Neuronal stem cell (in vitro differentiated cells): ENCODE data around the gene TMEM107. TPM values are rescaled to one million over a fixed set of nuclear protein-coding genes. Genes with fewer than 3 reads are reported as not detected.

Experiments used
- DNase-seq: peaks from one replicate; pipeline ENCODE4 v3.0.0-alpha.2; 2013; ENCODE audit warnings: low spot score
- H2AFZ ChIP-seq: one replicate; pipeline ENCODE4 v1.6.1; 2013; ENCODE audit warnings: mild to moderate bottlenecking, low read length, inconsistent platforms
- H2AK5ac ChIP-seq: 2 replicates; pipeline ENCODE4 v1.6.1; 2013; ENCODE audit warnings: low read depth, mild to moderate bottlenecking, inconsistent platforms, low read length, moderate library complexity, mixed read lengths
- H2BK120ac ChIP-seq: 2 replicates; pipeline ENCODE4 v1.6.1; 2013; ENCODE audit warnings: low read depth, mild to moderate bottlenecking, inconsistent platforms, low read length, moderate library complexity, mixed read lengths
- H2BK12ac ChIP-seq: one replicate; pipeline ENCODE4 v1.6.1; 2013; ENCODE audit warnings: low read length, inconsistent platforms
- H2BK15ac ChIP-seq: 2 replicates; pipeline ENCODE4 v1.6.1; 2013; ENCODE audit warnings: mild to moderate bottlenecking, low read length, inconsistent platforms, mixed read lengths
- H2BK5ac ChIP-seq: one replicate; pipeline ENCODE4 v1.6.1; 2013; ENCODE audit warnings: inconsistent platforms, mild to moderate bottlenecking, low read length, moderate library complexity
- H3K14ac ChIP-seq: one replicate; pipeline ENCODE4 v1.6.1; 2013; ENCODE audit warnings: low read length, inconsistent platforms
- H3K18ac ChIP-seq: 2 replicates; pipeline ENCODE4 v1.6.1; 2013; ENCODE audit warnings: low read length, inconsistent platforms
- H3K23ac ChIP-seq: 2 replicates; pipeline ENCODE4 v1.6.1; 2013; ENCODE audit warnings: low read depth, mild to moderate bottlenecking, mixed read lengths, low read length, inconsistent platforms; ENCODE audit not compliant: poor library complexity
- H3K27ac ChIP-seq: replicated peaks from 3 replicates; pipeline ENCODE4 v1.5.1; 2013; ENCODE audit warnings: low read length, inconsistent platforms
- H3K27me3 ChIP-seq, 3 experiments: 2 replicates each; pipeline ENCODE4 v1.6.1; 2013; ENCODE audit warnings: low read length in 3 of 3, mild to moderate bottlenecking in 2 of 3, inconsistent platforms in 1 of 3, low read depth in 1 of 3, mixed read lengths in 1 of 3, moderate library complexity in 1 of 3; ENCODE audit not compliant: control insufficient read depth in 3 of 3, insufficient read depth in 3 of 3
- H3K36me3 ChIP-seq, 2 donors: replicated peaks in 1 of 2; 2 replicates each; pipeline ENCODE4 v1.6.1; 2013; ENCODE audit warnings: low read length in 2 of 2; ENCODE audit not compliant: control insufficient read depth in 2 of 2, insufficient read depth in 2 of 2
- H3K4ac ChIP-seq: 2 replicates; pipeline ENCODE4 v1.6.1; 2013; ENCODE audit warnings: inconsistent platforms, mild to moderate bottlenecking, low read length, moderate library complexity
- H3K4me1 ChIP-seq, 2 donors: 1 replicate in 1 of 2; 2 replicates in 1 of 2; pipeline ENCODE4 v1.6.1; 2013; ENCODE audit warnings: low read length in 2 of 2, low read depth in 1 of 2; ENCODE audit not compliant: control insufficient read depth in 2 of 2, insufficient read depth in 1 of 2
- H3K4me2 ChIP-seq: one replicate; pipeline ENCODE4 v1.6.1; 2013; ENCODE audit warnings: mild to moderate bottlenecking, low read length, inconsistent platforms; ENCODE audit not compliant: insufficient read depth, poor library complexity, severe bottlenecking
- H3K4me3 ChIP-seq, 2 donors: 2 replicates each; pipeline ENCODE4 v1.5.1; 2013; ENCODE audit warnings: low read length in 2 of 2, mild to moderate bottlenecking in 2 of 2, inconsistent platforms in 1 of 2, moderate library complexity in 1 of 2
- H3K79me1 ChIP-seq: one replicate; pipeline ENCODE4 v1.6.1; 2013; ENCODE audit warnings: low read depth, mild to moderate bottlenecking, inconsistent platforms, low read length, moderate library complexity
- H3K9ac ChIP-seq: one replicate; pipeline ENCODE4 v1.6.1; 2013; ENCODE audit warnings: mild to moderate bottlenecking, low read depth, low read length, inconsistent platforms; ENCODE audit not compliant: poor library complexity
- H3K9me3 ChIP-seq, 2 donors: replicated peaks in 1 of 2; 2 replicates each; pipeline versions ENCODE3 to v1.6.1; 2013; ENCODE audit warnings: low read length in 2 of 2, mild to moderate bottlenecking in 2 of 2, inconsistent platforms in 1 of 2, low read depth in 1 of 2, mixed read lengths in 1 of 2, moderate library complexity in 1 of 2; ENCODE audit not compliant: control insufficient read depth in 2 of 2, insufficient read depth in 1 of 2
- H4K8ac ChIP-seq: one replicate; pipeline ENCODE4 v1.6.1; 2013; ENCODE audit warnings: low read depth, mild to moderate bottlenecking, inconsistent platforms, low read length, moderate library complexity
- H4K91ac ChIP-seq: one replicate; pipeline ENCODE4 v1.6.1; 2013; ENCODE audit warnings: low read length, low read depth, mild to moderate bottlenecking, inconsistent platforms; ENCODE audit not compliant: poor library complexity
- whole genome bisulfite sequencing, 2 donors: extraction: QIAGEN DNeasy Blood & Tissue Kit; methylation state at CpG; one replicate each; pipeline ENCODE4 v1.1.7; 2013; ENCODE audit warnings: missing lambda C conversion rate in 2 of 2, mixed read lengths in 1 of 2; ENCODE audit not compliant: insufficient read length in 2 of 2, insufficient replicate concordance in 1 of 2; ENCODE audit errors: extremely low coverage in 2 of 2; 5-methylcytosine and 5-hydroxymethylcytosine counted together
- polyA plus RNA-seq, 2 experiments: library from polyadenylated mRNA; stranded (reverse); fragments of 200-250 nt; gene quantifications; one replicate each; pipeline ENCODE4 v1.2.3, GENCODE V29; 2013

The TMEM107 gene
- polyA plus RNA-seq (2013, experiment 1 of 2) = 14.8 TPM
- 15.2 TPM for polyA plus RNA-seq (2013, experiment 2 of 2)

DNA sequence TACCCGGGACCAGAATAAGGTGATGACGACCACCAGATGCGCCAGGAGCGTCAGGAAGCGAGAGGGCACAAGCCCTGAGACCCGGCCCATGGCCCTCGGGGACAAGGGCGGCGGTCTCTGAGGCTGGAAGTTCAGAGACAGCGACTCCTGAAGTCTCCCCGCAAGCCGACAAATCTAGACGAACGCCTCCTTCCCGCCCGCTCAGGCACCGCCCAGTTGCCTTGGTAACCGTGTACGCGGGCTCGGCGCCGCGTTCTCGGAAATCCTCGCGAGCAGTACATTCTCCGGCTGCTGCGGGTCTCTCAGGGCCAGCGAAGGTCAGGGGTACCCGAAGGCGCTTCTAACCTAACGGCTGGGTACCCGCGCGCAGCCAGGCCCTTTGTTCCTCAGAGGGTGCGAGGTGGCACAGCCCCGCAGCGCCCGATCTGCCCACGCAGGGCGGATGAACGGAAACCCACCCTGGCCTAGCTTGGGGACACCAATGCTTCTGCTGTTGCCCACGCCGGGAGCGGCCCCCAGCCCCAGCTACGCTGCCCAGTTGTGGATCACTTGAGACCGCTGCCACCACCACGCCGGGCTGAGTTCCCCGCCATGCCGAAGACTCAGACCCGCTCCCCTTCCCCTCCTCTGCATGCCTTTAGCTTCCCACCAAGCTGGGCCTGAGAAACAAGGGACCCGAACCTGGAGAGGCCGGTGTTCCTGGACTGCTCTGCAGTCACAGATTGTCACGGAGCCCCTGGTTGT is at the start of gene TMEM107:
Gene TMEM107 (minus strand): TSS at position 184 of the 744 bp plus-strand sequence. CDS start 94 bp downstream, at position 90.
- peak within 1 kb of the TSS; percentile 97 for H3K18ac ChIP-seq
- H2AK5ac ChIP-seq = peak within 1 kb of the TSS; percentile 3
- H3K79me1 ChIP-seq = peaks cover 2% of the 10 kb centered on the region
- DNase-seq = peak; percentile 84
- no peaks in the 10 kb centered on the region for H3K36me3 ChIP-seq
- peak within 1 kb of the TSS; percentile 71 for H3K27ac ChIP-seq
- no peaks in the 10 kb centered on the region for H3K27me3 ChIP-seq
- peak within 1 kb of the TSS; percentile 49 for H4K91ac ChIP-seq
- no peak within 1 kb of the TSS for H3K4ac ChIP-seq
- H3K4me2 ChIP-seq = peak within 1 kb of the TSS; percentile 91
- H3K4me3 ChIP-seq = peak within 1 kb of the TSS; percentile 89 to 90
- H2BK120ac ChIP-seq = no peak within 1 kb of the TSS
- peak within 1 kb of the TSS; percentile 88 for H2AFZ ChIP-seq
- peak within 1 kb of the TSS; percentile 75 for H2BK12ac ChIP-seq
- peak within 1 kb of the TSS; percentile 95 for H4K8ac ChIP-seq
- no peaks in the 10 kb centered on the region for H3K9me3 ChIP-seq
- peak within 1 kb of the TSS; percentile 82 for H2BK5ac ChIP-seq
- WGBS, 2 donors = no CpG with 5 or more reads among the region's 56 CpGs
- peaks cover 18 to 20% of the 10 kb centered on the region in 2 donors for H3K4me1 ChIP-seq
- peak within 1 kb of the TSS; percentile 96 for H2BK15ac ChIP-seq
- peak within 1 kb of the TSS; percentile 98 for H3K23ac ChIP-seq
- peak within 1 kb of the TSS; percentile 77 for H3K14ac ChIP-seq
- H3K9ac ChIP-seq = peak within 1 kb of the TSS; percentile 93

DNA sequence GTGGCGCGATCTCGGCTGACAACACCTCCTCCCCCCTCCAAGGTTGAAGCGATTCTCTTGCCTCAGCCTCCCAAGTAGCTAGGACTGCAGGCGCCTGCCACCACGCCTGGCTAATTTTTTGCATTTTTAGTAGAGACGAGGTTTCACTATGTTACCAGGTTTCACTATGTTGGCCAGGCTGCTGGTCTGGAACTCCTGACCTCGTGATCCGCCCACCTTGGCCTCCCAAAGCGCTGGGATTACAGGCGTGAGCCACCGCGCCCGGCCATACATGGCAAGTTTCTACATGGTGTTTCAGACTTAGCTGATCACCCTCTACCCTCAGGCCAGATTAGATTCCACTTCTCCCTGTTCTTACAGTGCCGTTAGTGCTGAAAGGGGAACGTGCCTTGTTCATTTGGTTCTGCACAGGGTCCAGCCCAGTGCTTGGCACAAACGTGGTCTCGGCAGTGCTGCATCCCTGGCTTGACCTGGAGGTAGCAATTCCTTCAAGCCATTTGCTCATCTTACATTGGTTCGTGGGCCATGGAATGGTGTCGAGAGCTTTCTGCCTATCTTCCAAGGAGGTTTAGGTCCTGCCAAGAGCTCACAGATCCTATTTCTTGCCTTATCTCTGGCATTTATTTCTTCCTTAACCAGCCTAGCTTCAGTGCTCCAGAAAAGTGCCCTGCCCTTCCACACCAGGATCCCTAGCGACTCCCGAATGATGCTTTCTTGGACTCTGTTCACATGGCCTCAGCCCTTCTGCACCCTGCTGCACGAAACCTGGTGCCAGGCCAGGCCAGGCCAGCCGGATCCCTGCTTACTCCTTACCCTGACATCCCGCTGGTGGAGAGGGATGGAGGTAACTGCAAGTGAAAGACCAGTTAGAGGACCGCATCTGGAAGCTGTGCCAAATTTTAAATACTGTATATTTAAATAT is 49.0 kb upstream of the TMEM107 start:
- no peak overlapping the region for H2BK15ac ChIP-seq
- peaks cover 8% of the 10 kb centered on the region in 2 donors for H3K4me1 ChIP-seq
- no peak overlapping the region for H2AK5ac ChIP-seq
- WGBS, 2 donors = no CpG with 5 or more reads among the region's 26 CpGs
- no peak overlapping the region for H3K14ac ChIP-seq
- peaks cover 17 to 31% of the 10 kb centered on the region in 2 donors for H3K36me3 ChIP-seq
- no peak overlapping the region for H2BK12ac ChIP-seq
- no peak overlapping the region for H3K4me2 ChIP-seq
- no peak overlapping the region for H3K4ac ChIP-seq
- H2AFZ ChIP-seq = no peak overlapping the region
- no peak overlapping the region for H4K8ac ChIP-seq
- H3K27me3 ChIP-seq = no peaks in the 10 kb centered on the region
- H3K18ac ChIP-seq = no peak overlapping the region
- H3K23ac ChIP-seq = no peak overlapping the region
- no peak overlapping the region for H2BK120ac ChIP-seq
- H3K9me3 ChIP-seq = no peaks in the 10 kb centered on the region
- no peak overlapping the region for H2BK5ac ChIP-seq
- H3K9ac ChIP-seq = no peak overlapping the region
- DNase-seq = no peak
- H4K91ac ChIP-seq = no peak overlapping the region
- no peak overlapping the region for H3K27ac ChIP-seq
- peak overlapping the region in 1 of 2 donors; percentile 4 for H3K4me3 ChIP-seq
- no peaks in the 10 kb centered on the region for H3K79me1 ChIP-seq

GRCh38 chr17:8223356-8224126 is 47.4 kb upstream of the TMEM107 start:
- no CpG with 5 or more reads among the region's 27 CpGs for WGBS, 2 donors
- DNase-seq = peak; percentile 59

More at GRCh38 chr17:8223356-8224126, 47.4 kb upstream of the TMEM107 start:
- Histone ChIP-seq H3K4ac (no peak overlapping the region), H3K4me1 (peaks cover 8% of the 10 kb centered on the region in 2 donors), H2BK5ac (peak overlapping the region; percentile 2), H2BK15ac (no peak overlapping the region), H3K23ac (no peak overlapping the region), H3K9me3 (no peaks in the 10 kb centered on the region), H3K36me3 (peaks cover 8 to 15% of the 10 kb centered on the region in 2 donors), H3K27me3 (no peaks in the 10 kb centered on the region), H3K14ac (peak overlapping the region; percentile 12), H3K4me3 (peak overlapping the region; percentile 70 to 92), H4K8ac (no peak overlapping the region), H3K79me1 (no peaks in the 10 kb centered on the region), H4K91ac (no peak overlapping the region), H2AK5ac (no peak overlapping the region), H2AFZ (peak overlapping the region; percentile 84), H3K4me2 (peak overlapping the region; percentile 79), H3K9ac (peak overlapping the region; percentile 90), H3K18ac (peak overlapping the region; percentile 60), H3K27ac (peak overlapping the region; percentile 65), H2BK12ac (no peak overlapping the region), H2BK120ac (no peak overlapping the region)
